C4-2B (cell line): ENCODE data around the gene ZDHHC18.
A peak's percentile ranks its signal among the peaks of the same experiment; 100 is the strongest.

Experiments
- H3K27ac ChIP-seq: fragments of 450-650 bp; 2 replicates; pipeline ENCODE4 v1.5.1; 2017
- ZFX ChIP-seq: fragments of 450-650 bp; IDR thresholded peaks from 2 replicates; pipeline ENCODE4 v1.6.1; 2017
- TF ChIP-seq, protein P1 (sequence below): fragments of 450-650 bp; conservative IDR thresholded peaks from 2 replicates; pipeline ENCODE4 v1.5.1; 2017; ENCODE audit warnings: mild to moderate bottlenecking

Gene ZDHHC18

GRCh38 chr1:26900815-26901511, 74.5 kb downstream of the ZDHHC18 start:
- TF ChIP-seq, protein P1, sequence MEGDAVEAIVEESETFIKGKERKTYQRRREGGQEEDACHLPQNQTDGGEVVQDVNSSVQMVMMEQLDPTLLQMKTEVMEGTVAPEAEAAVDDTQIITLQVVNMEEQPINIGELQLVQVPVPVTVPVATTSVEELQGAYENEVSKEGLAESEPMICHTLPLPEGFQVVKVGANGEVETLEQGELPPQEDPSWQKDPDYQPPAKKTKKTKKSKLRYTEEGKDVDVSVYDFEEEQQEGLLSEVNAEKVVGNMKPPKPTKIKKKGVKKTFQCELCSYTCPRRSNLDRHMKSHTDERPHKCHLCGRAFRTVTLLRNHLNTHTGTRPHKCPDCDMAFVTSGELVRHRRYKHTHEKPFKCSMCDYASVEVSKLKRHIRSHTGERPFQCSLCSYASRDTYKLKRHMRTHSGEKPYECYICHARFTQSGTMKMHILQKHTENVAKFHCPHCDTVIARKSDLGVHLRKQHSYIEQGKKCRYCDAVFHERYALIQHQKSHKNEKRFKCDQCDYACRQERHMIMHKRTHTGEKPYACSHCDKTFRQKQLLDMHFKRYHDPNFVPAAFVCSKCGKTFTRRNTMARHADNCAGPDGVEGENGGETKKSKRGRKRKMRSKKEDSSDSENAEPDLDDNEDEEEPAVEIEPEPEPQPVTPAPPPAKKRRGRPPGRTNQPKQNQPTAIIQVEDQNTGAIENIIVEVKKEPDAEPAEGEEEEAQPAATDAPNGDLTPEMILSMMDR, result no peak
- TF ChIP-seq ZFX, result no peak
- peak overlapping the region; percentile 64 for H3K27ac ChIP-seq
